ENCODE measurements around the gene SMAD3. TPM values are rescaled to one million over a fixed set of nuclear protein-coding genes. Genes with fewer than 3 reads are reported as not detected.

Gene SMAD3
- total RNA-seq, 1 donor from 2014 or later: 53.5 TPM

DNA sequence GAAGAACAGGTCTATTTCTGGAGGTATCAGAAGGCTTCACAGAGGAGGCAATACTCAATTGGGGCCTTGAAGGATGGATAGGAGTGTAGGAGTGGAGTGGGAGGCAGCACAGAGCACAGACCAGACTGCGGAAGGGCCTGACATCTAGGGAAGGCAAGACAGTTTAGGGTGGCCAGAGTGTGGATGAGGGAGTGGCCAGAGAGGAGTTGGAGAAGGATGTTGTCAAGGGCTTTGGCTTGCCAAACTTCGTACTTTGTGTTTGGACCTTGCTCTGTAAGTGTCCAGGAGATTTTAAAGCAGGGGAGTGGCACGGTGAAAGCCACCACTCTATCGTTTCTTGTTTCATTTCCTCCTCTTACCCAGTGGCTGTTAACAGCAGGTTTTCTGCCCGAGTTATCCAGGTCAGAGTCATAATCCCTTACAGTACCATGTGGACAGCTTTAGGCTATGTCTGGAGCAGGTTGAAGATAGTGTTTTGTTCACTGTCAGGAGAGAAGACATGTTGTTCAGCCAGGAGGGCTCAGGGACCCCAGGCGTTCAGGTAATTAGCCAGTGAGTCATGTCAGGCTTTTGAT, 12.3 kb downstream of the SMAD3 start:
- H3K9me3 ChIP-seq: no peaks in the 10 kb centered on the region
- DNase-seq (ENCODE audit: extremely low spot score in 2 of 2): no peak
- H3K36me3 ChIP-seq: no peaks in the 10 kb centered on the region
- no peak overlapping the region for H3K4me3 ChIP-seq
- H3K27me3 ChIP-seq: no peaks in the 10 kb centered on the region
- TF ChIP-seq POLR2A (IDR thresholded peaks at IDR 0.05): no peak
- no peak for TF ChIP-seq POLR2AphosphoS5 (IDR thresholded peaks at IDR 0.05; ENCODE audit: insufficient read depth in 1 of 2, low read depth in 1 of 2)
- TF ChIP-seq, protein P1, sequence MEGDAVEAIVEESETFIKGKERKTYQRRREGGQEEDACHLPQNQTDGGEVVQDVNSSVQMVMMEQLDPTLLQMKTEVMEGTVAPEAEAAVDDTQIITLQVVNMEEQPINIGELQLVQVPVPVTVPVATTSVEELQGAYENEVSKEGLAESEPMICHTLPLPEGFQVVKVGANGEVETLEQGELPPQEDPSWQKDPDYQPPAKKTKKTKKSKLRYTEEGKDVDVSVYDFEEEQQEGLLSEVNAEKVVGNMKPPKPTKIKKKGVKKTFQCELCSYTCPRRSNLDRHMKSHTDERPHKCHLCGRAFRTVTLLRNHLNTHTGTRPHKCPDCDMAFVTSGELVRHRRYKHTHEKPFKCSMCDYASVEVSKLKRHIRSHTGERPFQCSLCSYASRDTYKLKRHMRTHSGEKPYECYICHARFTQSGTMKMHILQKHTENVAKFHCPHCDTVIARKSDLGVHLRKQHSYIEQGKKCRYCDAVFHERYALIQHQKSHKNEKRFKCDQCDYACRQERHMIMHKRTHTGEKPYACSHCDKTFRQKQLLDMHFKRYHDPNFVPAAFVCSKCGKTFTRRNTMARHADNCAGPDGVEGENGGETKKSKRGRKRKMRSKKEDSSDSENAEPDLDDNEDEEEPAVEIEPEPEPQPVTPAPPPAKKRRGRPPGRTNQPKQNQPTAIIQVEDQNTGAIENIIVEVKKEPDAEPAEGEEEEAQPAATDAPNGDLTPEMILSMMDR (IDR thresholded peaks at IDR 0.05): no peak
- intact Hi-C loops (cut with DNase I): no loop called here
- H3K27ac ChIP-seq: no peak overlapping the region
- peaks cover 97% of the 10 kb centered on the region for H3K4me1 ChIP-seq

DNA sequence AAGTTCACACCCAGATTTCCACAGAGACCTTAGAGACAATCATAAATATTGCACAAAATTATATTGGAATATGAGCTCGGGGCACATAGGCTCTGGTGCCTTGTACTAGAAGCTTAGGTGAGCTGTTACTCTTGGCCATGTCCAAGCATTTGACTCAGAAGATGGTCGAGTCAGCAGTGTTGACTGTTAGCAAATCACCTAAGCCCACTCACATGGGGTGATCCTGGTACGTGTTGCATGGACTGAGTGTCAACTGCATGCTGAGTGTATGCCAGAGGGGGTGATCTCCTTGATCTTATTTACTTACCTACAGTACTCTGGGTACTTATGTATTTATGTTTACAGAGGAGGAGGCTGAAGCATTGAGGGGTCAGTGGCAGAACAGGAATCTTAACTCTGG, 14.0 kb downstream of the SMAD3 start:
- H3K27me3 ChIP-seq: no peaks in the 10 kb centered on the region

DNA sequence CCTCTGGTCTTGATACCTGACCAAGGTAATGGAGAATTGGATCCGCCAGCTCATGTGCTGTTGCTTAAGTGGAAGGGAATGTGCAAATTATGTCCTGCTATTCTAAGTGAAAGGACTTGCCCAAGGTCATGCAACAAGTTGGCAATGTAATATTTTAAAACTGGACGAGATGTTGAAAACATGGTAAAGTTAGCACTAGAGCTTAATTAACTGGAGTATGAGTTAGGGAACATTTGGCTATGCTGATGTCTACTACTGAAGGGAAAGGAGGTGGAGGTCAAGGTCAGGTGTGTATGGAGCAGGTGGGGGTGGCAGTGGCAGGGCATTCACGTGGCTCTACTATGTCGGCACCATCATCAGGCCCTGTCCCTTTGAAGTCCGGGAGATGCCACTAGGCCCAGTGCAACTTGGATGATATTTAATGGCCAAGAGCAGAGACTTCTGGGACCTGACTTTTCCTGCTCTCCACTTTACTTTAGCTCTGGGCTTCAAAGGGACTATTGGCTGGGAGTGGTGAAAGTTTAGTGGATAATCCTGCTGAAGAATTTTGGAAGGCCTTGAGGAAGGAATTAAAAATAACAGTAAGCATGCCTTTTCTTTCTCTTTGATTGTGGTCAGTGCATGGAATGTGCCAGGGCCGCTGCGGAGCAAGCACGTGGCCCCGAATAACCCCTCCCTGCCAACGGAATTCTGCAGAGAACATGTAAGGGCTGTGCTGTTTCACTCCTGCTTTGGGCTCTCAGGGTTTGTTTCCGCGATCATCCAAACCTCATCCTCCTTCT, 14.9 kb downstream of the SMAD3 start:
- Histone ChIP-seq H3K4me1 (peaks cover 97% of the 10 kb centered on the region), H3K27me3 (no peaks in the 10 kb centered on the region), H3K4me3 (no peak overlapping the region), H3K9me3 (no peaks in the 10 kb centered on the region), H3K27ac (peak overlapping the region; percentile 12), H3K36me3 (no peaks in the 10 kb centered on the region)
- no peak for TF ChIP-seq POLR2A (IDR thresholded peaks at IDR 0.05)
- TF ChIP-seq, protein P1 (IDR thresholded peaks at IDR 0.05): no peak
- no peak for TF ChIP-seq POLR2AphosphoS5 (IDR thresholded peaks at IDR 0.05; ENCODE audit: insufficient read depth in 1 of 2, low read depth in 1 of 2)
- DNase-seq (ENCODE audit: extremely low spot score in 2 of 2): no peak
- intact Hi-C loops (cut with DNase I): no loop called here

More for the DNA sequence above, 14.0 kb downstream of the SMAD3 start:
- no peak overlapping the region for H3K27ac ChIP-seq
- H3K4me3 ChIP-seq: no peak overlapping the region
- TF ChIP-seq POLR2AphosphoS5 (IDR thresholded peaks at IDR 0.05; ENCODE audit: insufficient read depth in 1 of 2, low read depth in 1 of 2) (no peak), POLR2A (IDR thresholded peaks at IDR 0.05) (no peak)
- TF ChIP-seq, protein P1 (IDR thresholded peaks at IDR 0.05): no peak
- DNase-seq (ENCODE audit: extremely low spot score in 2 of 2): no peak
- H3K9me3 ChIP-seq: no peaks in the 10 kb centered on the region
- peaks cover 97% of the 10 kb centered on the region for H3K4me1 ChIP-seq
- H3K36me3 ChIP-seq: no peaks in the 10 kb centered on the region
- intact Hi-C loops (cut with DNase I): no loop called here

GRCh38 chr15:67080900-67081431, 15.6 kb downstream of the SMAD3 start:
- no peak for DNase-seq (ENCODE audit: extremely low spot score in 2 of 2)
- no peaks in the 10 kb centered on the region for H3K36me3 ChIP-seq
- peak overlapping the region; percentile 12 for H3K27ac ChIP-seq
- no peaks in the 10 kb centered on the region for H3K9me3 ChIP-seq
- no peak for TF ChIP-seq POLR2AphosphoS5 (IDR thresholded peaks at IDR 0.05; ENCODE audit: insufficient read depth in 1 of 2, low read depth in 1 of 2)
- TF ChIP-seq POLR2A (IDR thresholded peaks at IDR 0.05): no peak
- H3K4me1 ChIP-seq: peaks cover 97% of the 10 kb centered on the region
- H3K27me3 ChIP-seq: no peaks in the 10 kb centered on the region
- intact Hi-C loops (cut with DNase I): no loop called here
- no peak overlapping the region for H3K4me3 ChIP-seq

DNA sequence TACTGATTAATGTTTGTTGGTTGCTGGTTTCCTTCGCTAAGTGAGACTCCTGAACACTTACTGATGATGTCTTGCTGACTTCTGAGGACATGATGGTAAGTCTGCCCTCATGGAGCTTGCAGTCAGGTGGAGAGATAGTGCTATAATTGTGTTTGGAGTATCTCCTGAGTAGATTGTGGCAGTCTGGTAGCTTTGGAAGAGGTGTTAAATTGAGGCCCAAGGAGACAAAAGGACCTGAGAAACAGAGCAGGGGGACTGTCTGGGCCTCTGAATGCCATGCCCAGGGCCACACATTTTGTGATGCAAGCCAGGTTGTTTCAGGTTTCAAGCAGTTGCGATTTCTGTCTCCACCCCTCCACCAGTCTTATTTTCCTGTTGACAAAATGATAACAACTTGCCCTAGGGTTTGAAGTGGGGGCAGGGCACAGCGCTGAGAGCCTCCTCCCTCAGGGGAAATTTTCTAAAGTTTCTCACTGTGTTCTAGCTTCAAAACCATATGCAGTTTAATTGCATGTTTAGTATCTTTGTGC, 16.7 kb downstream of the SMAD3 start:
- TF ChIP-seq, protein P1 (IDR thresholded peaks at IDR 0.05): no peak
- TF ChIP-seq POLR2A (IDR thresholded peaks at IDR 0.05) (no peak), POLR2AphosphoS5 (IDR thresholded peaks at IDR 0.05; ENCODE audit: insufficient read depth in 1 of 2, low read depth in 1 of 2) (no peak)
- Histone ChIP-seq H3K27ac (peak overlapping the region; percentile 12), H3K9me3 (no peaks in the 10 kb centered on the region), H3K4me1 (peaks cover 97% of the 10 kb centered on the region), H3K4me3 (no peak overlapping the region), H3K27me3 (no peaks in the 10 kb centered on the region), H3K36me3 (no peaks in the 10 kb centered on the region)
- intact Hi-C loops (cut with DNase I): no loop called here
- no peak for DNase-seq (ENCODE audit: extremely low spot score in 2 of 2)
